GM19099 (cell line): ENCODE data around the gene DIPK1A.

Experiments
- POLR2A ChIP-seq: IDR thresholded peaks from 3 replicates; pipeline ENCODE4 v1.6.1; 2011; ENCODE audit warnings: low read depth; ENCODE audit not compliant: insufficient read length; ENCODE audit errors: extremely low read depth

The DIPK1A gene

DNA sequence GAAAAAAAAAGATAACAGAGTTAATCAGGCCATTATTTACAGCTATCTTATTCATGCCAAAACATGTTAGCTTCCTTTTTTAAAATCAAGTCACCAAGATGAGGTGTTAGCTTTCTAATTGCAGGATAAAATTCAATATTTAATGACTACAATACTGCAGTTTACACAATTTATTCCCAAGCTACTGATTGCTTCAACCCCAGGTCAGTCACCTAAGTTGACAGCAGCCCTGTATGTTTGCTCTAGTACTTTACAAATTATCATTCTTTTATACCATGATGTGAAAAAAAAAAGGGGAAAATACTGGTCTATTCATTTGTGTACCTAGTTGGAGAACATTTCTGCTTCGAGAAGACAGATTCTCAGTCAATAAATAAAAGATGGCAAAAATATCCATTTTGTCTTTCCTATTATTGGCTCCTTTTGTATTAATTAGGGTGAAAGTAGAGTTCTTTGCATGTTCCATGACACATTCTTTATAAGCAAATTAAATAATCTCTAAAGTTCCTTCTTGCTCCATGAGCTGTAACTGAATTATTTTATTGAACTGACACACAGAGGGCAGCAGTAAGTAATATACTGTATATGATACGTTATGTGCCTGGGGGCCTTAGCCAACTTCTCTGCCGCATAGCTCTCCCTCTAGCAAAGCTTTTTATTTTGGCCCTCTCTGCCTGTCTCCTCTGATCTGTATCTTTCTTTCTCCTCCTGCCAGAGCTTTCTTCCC lies 48.0 kb downstream of the DIPK1A start:
- no peak for TF ChIP-seq POLR2A

DNA sequence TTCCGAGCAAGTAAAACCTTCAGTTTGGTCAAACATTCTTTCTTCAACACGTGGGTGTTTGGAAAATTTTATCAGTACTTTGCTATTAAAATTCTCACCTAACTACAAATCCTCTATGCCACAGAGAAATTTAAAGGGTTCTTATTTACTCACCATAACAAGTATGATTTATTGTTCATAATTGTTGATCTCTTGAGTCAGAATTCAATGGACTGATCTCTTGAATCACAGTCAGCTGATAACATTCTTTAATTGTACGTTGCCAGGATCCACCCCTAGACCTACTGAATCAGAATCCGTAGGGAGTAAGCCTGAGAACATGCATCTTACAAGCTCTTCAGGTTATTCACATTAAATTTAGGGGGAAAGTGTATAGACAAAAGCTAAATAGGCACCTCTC lies 51.2 kb downstream of the DIPK1A start:
- TF ChIP-seq POLR2A = no peak

DNA sequence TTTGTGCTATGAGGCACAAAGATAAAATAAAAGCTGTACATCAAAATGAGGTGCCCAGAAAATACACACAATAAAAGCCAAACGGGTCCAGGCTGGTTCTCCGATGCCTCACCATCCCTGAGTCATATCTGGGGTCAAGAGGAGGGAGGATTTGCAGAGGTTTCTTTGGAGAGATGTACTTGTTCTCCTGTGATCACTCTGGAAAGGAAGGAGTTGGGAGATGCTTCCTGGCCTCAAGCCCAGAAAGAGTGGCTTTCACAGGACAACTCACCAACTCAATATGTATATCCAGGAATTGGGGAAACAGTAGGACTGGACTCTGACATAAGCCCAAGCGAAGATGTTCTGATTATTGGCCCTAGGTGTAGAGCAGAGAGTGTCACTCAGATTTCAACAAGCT lies 51.9 kb downstream of the DIPK1A start:
- no peak for TF ChIP-seq POLR2A

DNA sequence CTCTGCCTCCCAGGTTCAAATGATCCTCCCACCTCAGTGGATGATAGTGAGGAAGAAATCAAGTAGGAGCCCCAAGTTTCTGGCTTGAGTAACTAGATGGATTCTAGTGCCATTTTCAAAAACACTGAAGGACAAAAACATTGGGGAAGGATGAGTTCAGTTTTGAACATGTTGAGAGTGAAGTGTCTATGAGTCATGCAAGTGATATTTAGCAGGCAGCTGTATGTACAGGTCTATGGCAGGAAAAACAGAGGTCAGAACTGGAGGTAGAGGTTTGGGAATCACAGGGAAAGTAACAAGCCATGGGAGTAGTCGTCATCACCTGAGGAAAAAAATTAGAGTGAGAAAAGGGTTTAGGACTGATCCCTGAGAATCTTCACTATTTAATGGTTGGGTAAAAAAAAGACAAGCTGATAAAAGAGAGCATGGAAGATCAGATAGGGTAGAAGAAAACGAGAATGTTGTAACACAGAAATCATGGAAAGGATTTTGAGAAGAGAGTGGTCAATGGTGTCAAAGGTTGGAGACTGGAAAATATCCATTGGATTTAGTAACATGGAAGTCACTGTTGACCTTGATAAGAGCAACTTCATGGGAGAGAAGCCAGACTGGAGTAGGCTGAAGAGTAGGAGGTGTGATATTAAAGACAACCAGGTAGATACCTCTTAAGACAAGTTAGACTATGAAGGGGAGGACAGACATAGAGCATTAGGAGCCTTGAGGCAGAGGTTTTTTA lies 53.1 kb downstream of the DIPK1A start:
- TF ChIP-seq POLR2A = no peak

DNA sequence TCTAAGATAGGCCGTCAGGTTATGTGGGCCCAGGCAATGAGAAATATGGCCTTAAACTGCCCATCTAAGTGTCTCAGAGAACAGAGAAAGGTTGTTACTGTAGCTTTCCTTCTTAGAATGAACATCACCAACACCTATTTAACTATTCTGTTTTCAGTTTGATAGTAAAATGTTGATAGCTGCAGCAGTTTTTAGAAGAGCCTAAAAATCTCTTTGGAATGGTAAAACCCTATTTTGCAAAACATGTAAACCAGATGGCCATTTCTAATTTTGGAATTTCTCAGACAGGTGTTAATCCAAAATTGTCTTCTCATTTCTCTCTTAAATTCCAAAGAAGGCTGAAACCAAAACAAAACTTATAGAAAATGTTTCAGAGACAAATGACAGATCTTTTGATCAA lies 57.5 kb downstream of the DIPK1A start:
- no peak for TF ChIP-seq POLR2A

DNA sequence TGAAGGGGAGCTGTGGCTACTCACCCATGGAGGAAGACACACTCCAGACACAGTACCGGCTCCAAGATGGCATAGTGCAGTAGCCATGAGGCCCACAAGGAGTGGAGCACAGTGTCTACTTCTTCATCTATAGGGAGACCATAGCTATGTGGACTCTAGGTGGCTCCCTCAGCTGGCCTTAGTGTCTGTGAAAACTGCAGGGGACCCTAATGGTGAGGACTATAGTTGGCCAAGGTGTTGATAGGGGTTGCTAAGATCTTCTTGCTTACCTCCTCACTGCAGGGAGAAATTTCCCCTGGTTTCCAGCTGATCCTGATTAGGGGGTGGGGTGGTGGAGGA lies 58.9 kb downstream of the DIPK1A start:
- TF ChIP-seq POLR2A = no peak

DNA sequence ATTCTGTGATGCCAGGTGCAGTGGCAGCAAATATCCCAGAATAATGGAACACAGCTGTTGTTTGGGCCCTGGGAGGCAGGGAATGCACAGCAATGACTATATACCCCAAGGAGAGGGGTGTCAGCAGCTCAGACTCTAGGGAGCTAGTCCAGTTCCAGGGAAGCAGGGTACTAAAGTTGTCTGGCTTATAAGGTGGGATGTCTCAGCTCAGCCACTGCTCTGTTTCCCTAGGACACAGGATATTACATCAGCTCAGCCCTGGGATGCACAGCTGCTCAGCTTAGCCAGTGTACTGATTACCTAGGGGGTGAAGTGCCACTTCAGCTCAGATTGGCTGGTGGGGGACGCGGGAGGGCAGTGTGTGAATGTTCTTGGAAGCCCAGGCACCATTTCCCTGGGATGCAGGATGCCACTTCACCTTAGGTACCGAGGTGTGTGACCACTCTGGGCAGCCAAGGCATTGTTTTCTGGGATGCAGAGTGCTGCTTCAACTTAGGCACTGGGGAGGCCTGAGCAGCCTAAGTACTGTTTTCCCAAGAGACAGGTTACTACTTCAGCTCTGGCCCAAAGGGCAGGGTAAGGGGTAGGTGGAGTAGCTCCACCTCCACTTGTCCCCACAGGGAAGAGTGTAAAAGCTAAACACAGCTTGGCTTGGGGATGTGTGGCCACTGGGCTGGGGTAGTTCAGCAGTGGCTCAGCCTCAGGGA lies 59.4 kb downstream of the DIPK1A start:
- no peak for TF ChIP-seq POLR2A

DNA sequence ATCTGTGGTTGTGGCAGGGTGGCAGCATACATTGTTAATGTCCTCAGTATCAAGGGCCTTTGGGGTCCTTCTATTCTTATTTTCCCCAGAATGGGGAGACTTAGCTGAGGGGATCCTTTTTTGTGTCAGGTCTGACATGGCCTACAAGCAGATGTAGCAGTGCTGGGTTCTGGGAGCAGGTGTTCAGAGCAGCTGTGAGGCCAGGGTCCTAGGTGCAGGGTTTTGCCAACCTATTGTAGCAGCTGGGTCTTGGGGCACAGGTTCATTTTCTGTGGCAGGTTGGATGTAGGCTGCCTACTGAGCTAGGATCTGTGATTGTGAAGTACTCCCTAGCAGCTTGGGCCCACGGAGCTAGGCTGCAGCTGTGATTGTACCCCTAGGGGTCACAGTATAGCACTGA lies 60.1 kb downstream of the DIPK1A start:
- TF ChIP-seq POLR2A = no peak

DNA sequence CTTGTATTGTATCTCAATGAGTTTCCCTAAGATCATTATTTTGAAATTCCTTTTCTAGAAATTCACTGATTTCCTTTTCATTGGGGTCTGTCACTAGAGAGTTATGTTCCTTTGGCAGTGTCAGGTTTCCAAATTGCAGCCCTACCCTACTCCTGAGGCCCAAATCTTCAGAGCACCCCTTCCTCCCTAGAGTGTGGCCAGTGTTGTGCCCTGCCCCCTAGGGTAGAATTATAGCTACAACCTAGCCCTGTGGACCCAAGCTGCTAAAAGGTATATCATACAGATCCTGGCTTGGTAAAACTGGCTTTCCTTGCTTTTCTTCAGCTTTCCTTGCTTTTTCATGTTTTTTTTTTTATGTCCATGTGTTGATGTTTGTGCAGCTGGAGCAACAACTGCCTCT lies 60.7 kb downstream of the DIPK1A start:
- TF ChIP-seq POLR2A = no peak

DNA sequence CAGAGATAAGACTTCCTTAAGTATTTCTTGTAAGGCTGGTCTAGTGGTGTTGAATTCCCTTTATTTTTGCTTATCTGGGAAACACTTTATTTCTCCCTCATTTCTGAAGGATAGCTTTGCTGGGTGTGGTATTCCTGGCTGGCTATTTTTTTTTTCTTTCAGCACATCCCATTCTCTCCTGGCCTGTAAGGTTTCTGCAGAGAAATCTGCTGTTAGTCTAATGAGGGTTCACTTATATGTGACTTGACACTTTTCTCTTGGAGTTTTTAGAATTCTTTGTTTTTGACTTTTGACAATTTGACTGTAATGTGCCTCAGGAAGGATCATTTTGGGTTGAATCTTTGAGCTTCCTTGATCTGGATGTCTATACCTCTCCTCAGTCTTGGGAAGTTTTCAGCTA lies 61.5 kb downstream of the DIPK1A start:
- TF ChIP-seq POLR2A = no peak

DNA sequence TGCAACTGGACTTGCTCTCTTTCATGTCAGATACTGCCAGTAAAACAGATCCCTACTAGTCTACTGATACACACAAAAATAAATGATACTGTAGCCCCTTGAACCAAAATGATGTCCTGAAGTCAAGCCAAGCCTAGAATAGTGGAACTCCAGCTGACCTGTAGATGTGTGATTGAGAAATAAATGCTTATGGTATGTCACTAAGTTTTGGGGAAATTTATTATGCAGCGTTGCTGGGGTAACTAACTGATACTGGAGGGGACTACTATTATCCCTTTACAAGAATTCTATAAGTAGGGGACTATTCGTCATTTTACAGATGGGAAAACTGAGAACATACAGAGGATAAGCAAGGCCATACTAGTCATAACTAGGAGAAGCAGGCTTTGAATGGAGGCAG lies 73.8 kb downstream of the DIPK1A start:
- no peak for TF ChIP-seq POLR2A

DNA sequence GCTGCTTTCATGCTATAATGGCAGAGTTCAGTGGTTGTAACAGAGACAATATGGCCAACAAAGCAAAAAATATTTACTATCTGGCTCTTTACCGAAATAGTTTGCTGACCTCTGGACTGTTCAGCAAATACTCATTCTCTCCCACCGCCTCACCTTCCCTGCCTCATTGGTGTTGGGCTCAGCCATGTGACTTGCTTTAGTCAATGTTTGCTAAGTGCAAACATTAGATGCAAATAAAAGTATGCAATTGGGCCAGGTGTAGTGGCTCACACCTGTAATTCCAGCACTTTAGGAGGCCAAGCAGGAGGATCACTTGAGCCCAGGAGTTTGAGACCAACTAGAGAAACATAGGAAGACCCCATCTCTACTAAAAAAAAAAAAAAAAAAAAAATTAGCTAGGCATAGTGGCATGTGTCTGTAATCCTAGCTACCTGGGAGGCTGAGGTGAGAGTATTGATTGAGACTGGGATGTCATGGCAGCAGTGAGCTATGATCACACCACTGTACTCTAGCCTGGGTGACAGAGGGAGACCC lies 74.3 kb downstream of the DIPK1A start:
- TF ChIP-seq POLR2A = no peak

DNA sequence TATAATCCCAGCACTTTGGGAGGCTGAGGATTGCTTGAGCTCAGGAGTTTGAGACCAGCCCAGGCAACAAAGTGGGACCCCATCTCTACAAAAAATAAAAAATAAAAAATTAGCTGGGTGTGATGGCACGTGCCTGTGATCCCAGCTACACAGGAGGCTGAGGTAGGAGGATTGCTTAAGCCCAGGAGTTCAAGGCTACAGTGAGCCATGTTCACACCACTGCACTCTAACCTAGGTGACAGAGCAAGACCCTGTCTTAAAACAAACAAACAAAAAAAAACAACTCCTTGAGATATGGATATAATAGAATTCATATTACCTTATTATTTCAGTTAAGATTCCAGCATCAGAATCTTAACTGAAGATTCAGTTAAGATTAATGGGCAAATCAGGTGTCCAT lies 77.1 kb downstream of the DIPK1A start:
- TF ChIP-seq POLR2A = no peak

DNA sequence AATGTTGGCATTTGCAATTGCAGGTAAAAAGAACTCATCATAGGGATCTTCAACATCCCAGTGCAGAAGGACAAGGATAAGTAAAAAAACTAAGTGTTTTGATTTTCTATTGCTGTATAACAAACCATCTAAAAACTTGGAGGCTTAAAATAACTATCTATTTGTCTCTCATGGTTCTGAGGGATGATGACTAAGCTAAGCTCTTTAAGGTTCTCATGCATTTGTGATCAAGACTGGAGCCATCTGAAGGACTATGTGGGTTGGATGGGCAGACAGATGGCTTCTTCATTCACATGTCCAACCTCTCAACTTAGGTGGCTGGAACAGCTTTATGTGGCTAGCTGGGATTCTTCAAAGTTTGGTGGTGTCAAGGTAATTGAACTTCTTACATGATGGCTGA lies 78.0 kb downstream of the DIPK1A start:
- no peak for TF ChIP-seq POLR2A

DNA sequence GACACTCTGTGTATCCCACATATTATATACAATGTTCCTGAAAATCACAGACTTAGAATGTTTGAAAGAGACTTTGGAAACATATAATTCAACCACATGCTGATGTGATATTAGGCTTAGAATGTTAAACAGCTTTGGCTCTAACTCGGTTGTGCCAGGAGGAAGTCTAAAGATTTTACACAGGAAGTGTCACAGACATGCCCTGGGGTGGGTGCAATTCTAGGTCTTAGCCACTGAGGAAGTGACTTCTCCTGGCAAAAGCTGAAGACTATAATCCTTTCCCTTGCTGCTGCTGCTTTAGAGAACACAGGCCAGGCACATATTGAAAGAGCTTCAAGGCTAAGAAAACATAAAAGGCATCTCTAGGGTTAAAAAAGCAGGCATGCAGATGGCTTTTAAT lies 78.4 kb downstream of the DIPK1A start:
- no peak for TF ChIP-seq POLR2A

DNA sequence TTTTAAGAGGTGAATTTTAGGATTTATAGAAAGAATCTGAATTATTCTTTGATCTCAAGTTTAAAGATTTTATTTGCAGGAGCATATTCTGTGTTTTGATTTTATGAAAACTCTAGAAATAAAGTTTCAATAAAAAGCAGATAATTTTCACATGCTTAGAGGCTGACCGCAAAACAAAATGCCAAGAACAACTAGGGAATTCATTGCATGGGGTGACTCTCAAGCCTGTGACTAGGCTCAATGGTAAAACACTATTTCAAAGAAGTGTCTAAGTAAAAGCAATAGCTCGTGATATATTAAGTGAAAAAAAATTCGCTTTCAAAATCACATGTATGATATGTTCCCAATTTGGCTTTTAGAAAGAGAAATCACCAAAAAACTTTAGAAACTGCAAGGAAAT lies 79.9 kb downstream of the DIPK1A start:
- no peak for TF ChIP-seq POLR2A
